DOHH2 (cell line): ENCODE data around the gene ICE2.

Experiments used
- H3F3A ChIP-seq: fragments of 200-600 bp; sonication (generic), shearing (Covaris generic); 2 replicates; pipeline ENCODE4 v1.6.0; 2016; ENCODE audit warnings: antibody characterized with exemption, mild to moderate bottlenecking; ENCODE audit not compliant: control insufficient read depth, insufficient read depth
- H3K27ac ChIP-seq: fragments of 200-600 bp; sonication (generic); 2 replicates; pipeline ENCODE4 v1.5.1; 2014; ENCODE audit warnings: low read depth, mild to moderate bottlenecking, low read length, moderate library complexity
- H3K27me3 ChIP-seq: fragments of 200-600 bp; sonication (generic); 2 replicates; pipeline ENCODE4 v1.6.1; 2014; ENCODE audit warnings: mild to moderate bottlenecking, low read length, mixed read lengths; ENCODE audit not compliant: control insufficient read depth
- H3K36me3 ChIP-seq: fragments of 200-600 bp; sonication (generic); 2 replicates; pipeline ENCODE4 v1.6.1; 2014; ENCODE audit warnings: mild to moderate bottlenecking, low read length, moderate library complexity, mixed read lengths; ENCODE audit not compliant: control insufficient read depth
- H3K4me1 ChIP-seq: fragments of 200-600 bp; sonication (generic); 2 replicates; pipeline ENCODE4 v1.6.1; 2014; ENCODE audit warnings: mild to moderate bottlenecking, low read length, mixed read lengths; ENCODE audit not compliant: control insufficient read depth
- H3K4me2 ChIP-seq: fragments of 200-600 bp; sonication (generic); 2 replicates; pipeline ENCODE4 v1.6.0; 2014; ENCODE audit warnings: mild to moderate bottlenecking, low read length, moderate library complexity
- H3K4me3 ChIP-seq: fragments of 200-600 bp; sonication (generic); 2 replicates; pipeline ENCODE4 v1.5.1; 2014; ENCODE audit warnings: mild to moderate bottlenecking, low read length, mixed read lengths
- H3K79me2 ChIP-seq: fragments of 200-600 bp; sonication (generic); 2 replicates; pipeline ENCODE4 v1.6.1; 2014; ENCODE audit warnings: mild to moderate bottlenecking, low read length, mixed read lengths; ENCODE audit not compliant: control insufficient read depth
- H3K9me2 ChIP-seq: fragments of 200-600 bp; sonication (generic); replicated peaks from 2 replicates; pipeline ENCODE4 v1.6.1; 2014; ENCODE audit warnings: mild to moderate bottlenecking, low read length, mixed read lengths; ENCODE audit not compliant: control insufficient read depth
- H3K9me3 ChIP-seq: fragments of 200-600 bp; sonication (generic); 2 replicates; pipeline ENCODE4 v1.6.1; 2014; ENCODE audit warnings: antibody characterized with exemption, low read length, mixed read lengths; ENCODE audit not compliant: control insufficient read depth, insufficient read depth
- H4K20me1 ChIP-seq: fragments of 200-600 bp; sonication (generic); 2 replicates; pipeline ENCODE4 v1.6.0; 2014; ENCODE audit warnings: low read depth, mild to moderate bottlenecking, antibody characterized with exemption, low read length, moderate library complexity; ENCODE audit not compliant: control insufficient read depth, insufficient read depth
- EZH2phosphoT487 ChIP-seq: fragments of 200-600 bp; sonication (generic); IDR thresholded peaks from 2 replicates; pipeline ENCODE4 v1.6.1; 2017; ENCODE audit warnings: borderline replicate concordance, mild to moderate bottlenecking, antibody characterized with exemption, low read length, moderate library complexity, mixed read lengths
- TF ChIP-seq, protein P1 (sequence below): fragments of 200-600 bp; sonication (generic); IDR thresholded peaks from one replicate; pipeline ENCODE4 v1.5.1; 2014; ENCODE audit warnings: antibody characterized with exemption, mild to moderate bottlenecking, low read depth, low read length; ENCODE audit not compliant: poor library complexity, severe bottlenecking

The ICE2 gene

GRCh38 chr15:60509470-60509869 lies 30.5 kb upstream of the ICE2 start:
- H3K9me2 ChIP-seq = no peaks in the 10 kb centered on the region
- TF ChIP-seq, protein P1, sequence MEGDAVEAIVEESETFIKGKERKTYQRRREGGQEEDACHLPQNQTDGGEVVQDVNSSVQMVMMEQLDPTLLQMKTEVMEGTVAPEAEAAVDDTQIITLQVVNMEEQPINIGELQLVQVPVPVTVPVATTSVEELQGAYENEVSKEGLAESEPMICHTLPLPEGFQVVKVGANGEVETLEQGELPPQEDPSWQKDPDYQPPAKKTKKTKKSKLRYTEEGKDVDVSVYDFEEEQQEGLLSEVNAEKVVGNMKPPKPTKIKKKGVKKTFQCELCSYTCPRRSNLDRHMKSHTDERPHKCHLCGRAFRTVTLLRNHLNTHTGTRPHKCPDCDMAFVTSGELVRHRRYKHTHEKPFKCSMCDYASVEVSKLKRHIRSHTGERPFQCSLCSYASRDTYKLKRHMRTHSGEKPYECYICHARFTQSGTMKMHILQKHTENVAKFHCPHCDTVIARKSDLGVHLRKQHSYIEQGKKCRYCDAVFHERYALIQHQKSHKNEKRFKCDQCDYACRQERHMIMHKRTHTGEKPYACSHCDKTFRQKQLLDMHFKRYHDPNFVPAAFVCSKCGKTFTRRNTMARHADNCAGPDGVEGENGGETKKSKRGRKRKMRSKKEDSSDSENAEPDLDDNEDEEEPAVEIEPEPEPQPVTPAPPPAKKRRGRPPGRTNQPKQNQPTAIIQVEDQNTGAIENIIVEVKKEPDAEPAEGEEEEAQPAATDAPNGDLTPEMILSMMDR = no peak
- no peak for TF ChIP-seq EZH2phosphoT487
- no peak overlapping the region for H3K4me3 ChIP-seq
- no peak overlapping the region for H3K27ac ChIP-seq
- no peaks in the 10 kb centered on the region for H3K79me2 ChIP-seq
- no peaks in the 10 kb centered on the region for H3K36me3 ChIP-seq
- peaks cover 8% of the 10 kb centered on the region for H3K27me3 ChIP-seq
- H4K20me1 ChIP-seq = no peaks in the 10 kb centered on the region
- peaks cover 3% of the 10 kb centered on the region; the same call in 1 of the 2 replicates for H3K4me1 ChIP-seq
- no peaks in the 10 kb centered on the region for H3K9me3 ChIP-seq
- H3F3A ChIP-seq = no peaks in the 10 kb centered on the region
- no peak overlapping the region for H3K4me2 ChIP-seq

GRCh38 chr15:60508442-60508841 lies 29.5 kb upstream of the ICE2 start:
- Histone ChIP-seq H4K20me1 (no peaks in the 10 kb centered on the region), H3K9me3 (no peaks in the 10 kb centered on the region), H3K79me2 (no peaks in the 10 kb centered on the region), H3K4me1 (peaks cover 3% of the 10 kb centered on the region; the same call in 1 of the 2 replicates), H3K27me3 (peaks cover 8% of the 10 kb centered on the region), H3K36me3 (no peaks in the 10 kb centered on the region), H3K9me2 (no peaks in the 10 kb centered on the region), H3F3A (no peaks in the 10 kb centered on the region), H3K4me3 (no peak overlapping the region), H3K27ac (no peak overlapping the region), H3K4me2 (no peak overlapping the region)
- TF ChIP-seq, protein P1 = no peak
- no peak for TF ChIP-seq EZH2phosphoT487

DNA sequence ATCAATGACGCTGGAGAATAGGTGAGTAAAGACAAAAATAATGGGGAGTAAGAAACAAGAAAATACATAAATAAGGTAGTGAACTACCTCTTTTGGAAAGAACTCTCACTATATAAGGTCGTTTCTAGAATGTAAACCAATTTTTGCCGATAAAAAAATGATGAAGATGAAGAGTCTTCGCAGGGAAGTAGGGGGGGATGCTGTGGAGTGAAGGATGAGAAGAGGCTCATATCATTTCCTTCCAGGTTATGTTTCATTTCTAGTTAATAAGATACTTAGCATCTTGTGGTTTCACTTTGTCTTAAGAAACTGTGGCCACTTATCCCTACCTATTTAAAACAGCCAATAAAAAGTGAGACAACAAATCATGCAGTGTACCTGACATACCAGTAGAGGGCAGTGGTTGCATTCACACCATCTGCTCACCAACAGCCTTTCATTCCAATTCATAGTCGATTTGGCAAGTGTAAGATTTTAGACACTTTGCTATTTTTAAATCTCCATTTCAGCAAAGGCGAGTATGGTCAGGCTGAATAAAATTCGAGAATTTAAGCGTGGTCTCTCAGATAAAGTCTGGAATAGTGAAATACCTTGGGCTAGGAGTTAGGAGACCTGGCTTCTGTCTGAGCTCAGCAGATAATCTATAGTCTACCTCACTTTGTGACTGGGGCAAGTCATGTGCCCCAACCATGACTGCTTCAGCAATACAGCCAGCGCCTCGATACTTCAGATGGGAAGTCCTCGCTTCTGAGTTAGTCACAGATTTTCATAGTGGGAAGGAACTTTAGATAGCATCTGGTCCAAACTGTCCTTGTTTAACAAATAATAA lies 28.9 kb upstream of the ICE2 start:
- H3K27ac ChIP-seq = no peak overlapping the region
- H3K9me3 ChIP-seq = no peaks in the 10 kb centered on the region
- no peaks in the 10 kb centered on the region for H3K79me2 ChIP-seq
- H3F3A ChIP-seq = no peaks in the 10 kb centered on the region
- H3K36me3 ChIP-seq = no peaks in the 10 kb centered on the region
- peaks cover 3% of the 10 kb centered on the region; the same call in 1 of the 2 replicates for H3K4me1 ChIP-seq
- no peaks in the 10 kb centered on the region for H4K20me1 ChIP-seq
- peaks cover 8% of the 10 kb centered on the region for H3K27me3 ChIP-seq
- TF ChIP-seq, protein P1 = peak; percentile 92
- TF ChIP-seq EZH2phosphoT487 = no peak
- no peak overlapping the region for H3K4me3 ChIP-seq
- peak overlapping the region; percentile 15; the same call in 1 of the 2 replicates for H3K4me2 ChIP-seq
- no peaks in the 10 kb centered on the region for H3K9me2 ChIP-seq
